Measurements from ENCODE around the gene NDOR1. TPM values are rescaled to one million over a fixed set of nuclear protein-coding genes. Genes with fewer than 3 reads are reported as not detected.

NDOR1 gene
- total RNA-seq, 1 donor from 2014 or later: 28.0 TPM

GRCh38 chr9:137266162-137266527 is 60.6 kb downstream of the NDOR1 start:
- H3K36me3 Mint-ChIP-seq: no peaks in the 10 kb centered on the region
- no peaks in the 10 kb centered on the region for H3K9me3 Mint-ChIP-seq
- H3K4me3 Mint-ChIP-seq: no peak overlapping the region
- no peak for TF ChIP-seq CTCF (conservative IDR thresholded peaks at IDR 0.05)
- no peak for DNase-seq (ENCODE audit: extremely low spot score, unreplicated experiment)
- H3K27me3 Mint-ChIP-seq: no peaks in the 10 kb centered on the region
- no peaks in the 10 kb centered on the region for H3K4me1 Mint-ChIP-seq (ENCODE audit: unreplicated experiment)
- no peak overlapping the region for H3K27ac Mint-ChIP-seq

Small RNA genes lying within 50 kb of the gene (microRNA-seq; reads per million reads assigned to microRNA genes)
- gene MIR3621: not detected

Other genes with a start within 250 kb of the NDOR1 start
- 1.4 and 1.7 TPM in 2 replicates for gene PTGDS, start 228.2 kb upstream of the NDOR1 start, total RNA-seq (ENCODE audit: low replicate concordance)
- not detected in 2 replicates for gene LCNL1, start 222.7 kb upstream of the NDOR1 start, total RNA-seq (ENCODE audit: low replicate concordance)
- gene PAXX, start 213.3 kb upstream of the NDOR1 start, total RNA-seq (ENCODE audit: low replicate concordance): 63.4 and 100 TPM in 2 replicates
- 38.6 and 63.3 TPM in 2 replicates for gene CLIC3, start 209.1 kb upstream of the NDOR1 start, total RNA-seq (ENCODE audit: low replicate concordance)
- gene ABCA2, start 177.5 kb upstream of the NDOR1 start, total RNA-seq (ENCODE audit: low replicate concordance): 44.7 and 47.7 TPM in 2 replicates
- gene FUT7, start 173.6 kb upstream of the NDOR1 start, total RNA-seq (ENCODE audit: low replicate concordance): not detected in 2 replicates
- gene NPDC1, start 159.5 kb upstream of the NDOR1 start, total RNA-seq (ENCODE audit: low replicate concordance): 68.0 and 70.3 TPM in 2 replicates
- 3.3 and 6.4 TPM in 2 replicates for gene ENTPD2, start 151.6 kb upstream of the NDOR1 start, total RNA-seq (ENCODE audit: low replicate concordance)
- gene SAPCD2, start 135.1 kb upstream of the NDOR1 start, total RNA-seq (ENCODE audit: low replicate concordance): 19.1 and 21.9 TPM in 2 replicates
- gene UAP1L1, start 128.2 kb upstream of the NDOR1 start, total RNA-seq (ENCODE audit: low replicate concordance): 3.4 and 5.4 TPM in 2 replicates
- gene MAN1B1, start 118.7 kb upstream of the NDOR1 start, total RNA-seq (ENCODE audit: low replicate concordance): 50.3 and 58.9 TPM in 2 replicates
- 86.5 and 86.7 TPM in 2 replicates for gene DPP7, start 91.0 kb upstream of the NDOR1 start, total RNA-seq (ENCODE audit: low replicate concordance)
- 0.29 and 0.94 TPM in 2 replicates for gene GRIN1, start 66.5 kb upstream of the NDOR1 start, total RNA-seq (ENCODE audit: low replicate concordance)
- 0.77 and 1.4 TPM in 2 replicates for gene LRRC26, start 35.6 kb upstream of the NDOR1 start, total RNA-seq (ENCODE audit: low replicate concordance)
- gene TMEM210, start 33.6 kb upstream of the NDOR1 start, total RNA-seq (ENCODE audit: low replicate concordance): not detected in 2 replicates
- gene ANAPC2, start 17.1 kb upstream of the NDOR1 start, total RNA-seq (ENCODE audit: low replicate concordance): 63.5 and 65.0 TPM in 2 replicates
- 64.9 and 74.8 TPM in 2 replicates for gene SSNA1, start 17.0 kb upstream of the NDOR1 start, total RNA-seq (ENCODE audit: low replicate concordance)
- gene TPRN, start 5.0 kb upstream of the NDOR1 start, total RNA-seq (ENCODE audit: low replicate concordance): 24.1 and 28.4 TPM in 2 replicates
- gene TMEM203, start 52 bp upstream of the NDOR1 start, total RNA-seq (ENCODE audit: low replicate concordance): 42.3 and 46.3 TPM in 2 replicates
- gene RNF208, start 16.5 kb downstream of the NDOR1 start, total RNA-seq (ENCODE audit: low replicate concordance): 12.1 and 15.7 TPM in 2 replicates
- 0.86 and 1.5 TPM in 2 replicates for gene CYSRT1, start 19.5 kb downstream of the NDOR1 start, total RNA-seq (ENCODE audit: low replicate concordance)
- gene RNF224, start 21.8 kb downstream of the NDOR1 start, total RNA-seq (ENCODE audit: low replicate concordance): 0.36 and 0.48 TPM in 2 replicates
- gene SLC34A3, start 25.2 kb downstream of the NDOR1 start, total RNA-seq (ENCODE audit: low replicate concordance): 0.41 and 0.81 TPM in 2 replicates
- 326 and 349 TPM in 2 replicates for gene TUBB4B, start 35.6 kb downstream of the NDOR1 start, total RNA-seq (ENCODE audit: low replicate concordance)
- gene STPG3, start 45.6 kb downstream of the NDOR1 start, total RNA-seq (ENCODE audit: low replicate concordance): 0.31 TPM in 1 of 2 replicates, not detected in the other
- 52.4 and 61.9 TPM in 2 replicates for gene NELFB, start 49.6 kb downstream of the NDOR1 start, total RNA-seq (ENCODE audit: low replicate concordance)
- gene TOR4A, start 72.0 kb downstream of the NDOR1 start, total RNA-seq (ENCODE audit: low replicate concordance): 2.7 and 4.5 TPM in 2 replicates
- gene NRARP, start 96.6 kb downstream of the NDOR1 start, total RNA-seq (ENCODE audit: low replicate concordance): 17.9 and 21.7 TPM in 2 replicates
- 15.5 and 19.5 TPM in 2 replicates for gene EXD3, start 217.5 kb downstream of the NDOR1 start, total RNA-seq (ENCODE audit: low replicate concordance)
- gene NOXA1, start 217.7 kb downstream of the NDOR1 start, total RNA-seq (ENCODE audit: low replicate concordance): 6.4 and 14.3 TPM in 2 replicates
- gene ENTPD8, start 235.7 kb downstream of the NDOR1 start, total RNA-seq (ENCODE audit: low replicate concordance): 2.1 and 3.5 TPM in 2 replicates

All from type B pancreatic cell (in vitro differentiated cells).